Medulla oblongata (tissue), 1 donor: ENCODE data around the gene LGALS9.
A peak's percentile ranks its signal among the peaks of the same experiment; 100 is the strongest.
"Not testable (repeated sequence)": the region's sequence is repeated elsewhere in the genome, so short reads cannot be mapped to it uniquely, and the experiment has no call there.

Source experiments
- DNase-seq: peaks from one replicate; pipeline ENCODE4 v3.0.0-alpha.2; 2015; ENCODE audit errors: extremely low spot score

The LGALS9 gene

DNA sequence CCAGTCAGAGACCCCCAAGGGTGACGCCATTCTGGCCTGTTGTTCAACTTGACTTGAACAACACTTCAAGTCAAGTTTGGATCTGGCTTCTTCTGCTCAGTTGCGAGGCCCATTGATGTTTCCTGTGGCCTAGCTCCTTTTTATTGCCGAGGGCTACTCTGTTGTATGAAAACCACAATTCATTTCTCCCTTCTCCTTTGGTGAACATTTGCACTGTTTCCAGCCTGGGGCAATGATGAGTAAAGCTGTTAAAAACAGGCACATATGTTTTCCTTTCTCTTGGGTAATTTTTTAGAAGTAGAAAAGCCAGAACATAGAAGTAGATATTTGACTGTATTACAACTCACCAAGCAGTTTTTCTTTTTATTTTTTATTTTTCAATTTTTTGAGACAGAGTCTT is 1.7 kb upstream of the LGALS9 start:
- DNase-seq = not testable (repeated sequence)

DNA sequence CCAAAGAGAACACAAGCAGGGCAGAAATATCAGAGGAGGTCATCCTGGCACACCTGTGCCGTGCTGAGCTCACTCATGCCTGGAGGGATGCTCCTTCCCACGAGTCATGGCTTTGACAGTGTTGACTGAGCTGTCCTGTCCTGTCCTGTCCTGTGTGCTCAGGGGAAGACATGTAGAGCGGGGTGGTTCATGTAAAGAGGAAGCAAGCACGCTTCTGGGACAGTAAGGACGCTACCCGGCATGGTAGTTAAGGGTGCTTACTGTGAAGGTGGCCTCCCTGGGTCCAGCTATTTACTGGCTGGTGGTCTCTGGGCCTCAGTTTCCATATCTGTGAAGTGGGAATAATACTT is 398 bp downstream of the LGALS9 start:
- peak; percentile 28 for DNase-seq

DNA sequence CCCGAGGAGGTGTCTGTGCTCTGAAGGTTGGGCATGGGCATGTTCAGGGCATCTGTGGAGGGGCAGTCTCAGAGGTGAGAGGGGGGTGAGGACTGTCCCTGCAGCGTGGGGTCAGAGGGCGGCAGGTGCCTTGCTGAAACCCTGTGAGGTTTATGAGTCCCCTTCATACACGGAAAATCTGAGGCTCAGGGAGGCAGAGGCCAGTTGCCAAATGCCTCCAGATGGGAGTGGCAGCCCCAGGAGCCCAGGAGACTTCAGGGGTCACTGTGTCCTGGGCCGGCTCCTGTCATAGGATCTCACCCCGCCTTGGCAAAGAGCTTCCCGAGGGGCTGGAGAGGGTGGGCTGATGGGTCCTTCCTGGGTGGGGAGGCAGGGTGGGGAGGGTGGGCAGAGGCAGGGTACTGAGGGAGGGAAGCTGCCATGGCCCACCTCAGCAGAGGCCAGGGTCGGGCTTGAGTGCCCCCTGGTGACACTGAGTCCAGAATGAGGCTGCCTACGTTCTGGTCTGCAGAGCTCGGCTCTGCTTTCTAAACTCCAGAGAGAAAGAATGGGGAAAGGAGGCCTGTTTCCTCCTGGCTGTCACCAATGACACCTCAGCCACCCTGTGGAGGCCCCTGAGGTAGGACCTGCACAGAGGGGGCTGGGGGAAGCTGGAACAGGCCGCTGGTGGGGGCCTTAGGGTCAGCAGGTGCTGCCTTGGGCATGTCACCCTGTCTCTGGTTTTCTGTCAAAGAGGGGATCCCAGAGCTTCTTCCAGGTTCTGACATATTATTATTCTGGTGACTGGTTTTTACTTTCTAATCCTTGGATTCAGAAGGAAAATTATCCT is 1.1 kb downstream of the LGALS9 start:
- no peak for DNase-seq

DNA sequence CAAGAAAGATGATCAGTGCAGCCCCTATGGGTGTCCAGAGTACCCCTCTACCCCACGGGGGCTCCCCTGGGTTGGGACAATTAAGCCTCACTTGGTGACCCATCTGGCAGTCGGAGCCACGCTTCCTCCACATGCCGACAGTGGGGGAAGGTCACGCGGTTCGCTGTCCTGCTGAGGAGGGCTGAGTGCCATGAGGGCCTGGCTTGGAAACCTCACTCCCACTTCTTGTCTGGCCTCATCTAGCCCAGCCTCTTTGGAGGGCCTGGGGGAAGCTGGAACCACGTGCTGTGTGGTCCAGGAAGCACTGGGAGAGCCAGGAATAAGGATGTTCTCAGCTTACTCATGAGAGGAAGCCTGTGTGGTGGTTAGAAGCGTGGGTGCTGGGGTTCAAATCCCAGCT is 1.8 kb downstream of the LGALS9 start:
- peak; percentile 84 for DNase-seq

DNA sequence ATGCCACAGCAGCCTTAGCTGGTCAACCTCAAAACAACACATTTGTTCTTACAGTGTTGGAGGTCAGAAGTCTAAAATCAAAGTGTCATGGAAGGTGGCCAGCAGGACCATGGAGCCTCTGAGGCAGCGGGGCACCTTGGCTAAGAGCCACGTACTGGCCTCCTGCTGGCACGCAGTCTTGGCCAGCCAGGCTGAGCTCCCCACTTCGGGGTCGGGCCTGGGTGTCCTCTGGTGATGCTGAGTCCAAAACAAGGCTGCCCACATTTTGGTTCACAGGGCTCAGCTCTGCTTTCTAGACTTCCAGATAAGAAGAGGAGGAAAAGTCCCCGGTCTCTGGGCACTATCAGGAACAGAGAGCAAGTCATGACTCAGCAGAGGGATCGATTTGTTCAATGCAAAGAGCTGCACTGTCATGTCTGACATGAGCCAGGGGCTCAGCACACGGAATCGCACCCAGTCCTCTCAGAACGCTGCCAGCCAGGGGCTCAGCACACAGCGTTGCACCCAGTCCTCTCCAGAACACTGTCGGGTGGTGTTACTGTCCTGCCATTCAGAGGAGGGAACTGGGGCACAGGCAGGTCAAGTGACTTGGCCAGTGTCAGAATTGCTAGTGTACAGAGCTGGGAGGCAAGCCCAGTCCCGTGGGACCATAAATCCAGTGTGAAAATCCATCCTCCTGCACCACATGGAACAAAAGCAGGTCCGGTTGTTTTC is 2.5 kb downstream of the LGALS9 start:
- DNase-seq = peak; percentile 61

DNA sequence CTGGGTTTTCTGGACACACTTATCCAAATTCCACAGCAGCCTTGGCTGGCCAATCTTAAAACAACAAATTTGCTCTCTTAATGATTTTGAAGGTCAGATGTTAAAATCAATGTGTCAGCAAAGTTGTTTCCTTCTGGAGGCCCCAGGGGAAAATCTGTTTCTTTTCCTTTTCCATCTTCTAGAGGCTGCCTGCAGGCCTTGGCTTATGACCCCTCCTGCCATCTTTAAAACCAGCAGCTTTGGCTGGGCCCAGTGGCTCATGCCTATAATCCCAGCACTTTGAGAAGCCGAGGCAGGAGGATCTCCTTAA is 3.0 kb downstream of the LGALS9 start:
- no peak for DNase-seq

DNA sequence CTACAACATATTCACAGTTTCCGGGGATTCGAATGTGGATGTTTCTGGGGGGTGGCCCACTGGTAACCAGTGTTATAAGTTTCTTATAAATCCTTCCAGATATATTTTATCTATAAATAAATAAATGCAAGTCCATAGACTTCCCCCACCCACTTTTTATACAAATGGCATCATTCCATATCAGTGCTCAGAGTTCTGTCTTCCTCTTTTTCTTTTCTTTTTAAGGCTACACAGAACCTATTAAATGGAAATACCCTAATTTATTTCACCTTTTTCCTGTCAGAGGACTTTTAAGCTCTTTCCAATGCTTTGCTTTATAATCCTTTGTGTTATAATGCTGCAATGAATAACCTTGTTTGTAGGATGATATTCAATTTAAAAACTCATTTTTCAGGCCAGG is 3.8 kb downstream of the LGALS9 start:
- DNase-seq = no peak

DNA sequence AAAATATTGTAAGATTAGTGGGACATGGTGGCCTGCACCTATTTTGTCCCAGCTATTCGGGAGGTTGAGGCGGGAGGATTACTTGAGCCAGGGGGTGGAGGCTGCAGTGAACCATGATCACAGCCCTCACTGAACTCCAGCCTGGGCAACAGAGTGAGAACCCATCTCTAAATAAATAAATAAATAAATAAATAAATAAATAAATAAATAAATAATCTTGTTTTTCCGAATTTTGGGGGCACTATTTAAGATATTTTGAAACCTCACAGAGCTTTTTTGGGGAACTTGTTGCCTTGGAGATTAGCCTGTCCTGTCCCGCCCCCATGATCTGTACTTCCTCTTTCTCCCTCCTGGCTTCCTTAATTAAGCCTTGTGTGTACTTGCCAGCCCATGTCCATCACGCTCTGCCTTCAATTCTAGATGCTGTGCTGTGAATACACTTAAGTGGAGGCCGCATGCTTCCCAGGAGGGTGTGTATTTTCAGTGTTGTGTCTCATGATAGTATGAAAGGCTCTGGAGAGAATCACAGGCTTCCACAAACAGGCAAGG is 4.4 kb downstream of the LGALS9 start:
- DNase-seq = peak; percentile 80

DNA sequence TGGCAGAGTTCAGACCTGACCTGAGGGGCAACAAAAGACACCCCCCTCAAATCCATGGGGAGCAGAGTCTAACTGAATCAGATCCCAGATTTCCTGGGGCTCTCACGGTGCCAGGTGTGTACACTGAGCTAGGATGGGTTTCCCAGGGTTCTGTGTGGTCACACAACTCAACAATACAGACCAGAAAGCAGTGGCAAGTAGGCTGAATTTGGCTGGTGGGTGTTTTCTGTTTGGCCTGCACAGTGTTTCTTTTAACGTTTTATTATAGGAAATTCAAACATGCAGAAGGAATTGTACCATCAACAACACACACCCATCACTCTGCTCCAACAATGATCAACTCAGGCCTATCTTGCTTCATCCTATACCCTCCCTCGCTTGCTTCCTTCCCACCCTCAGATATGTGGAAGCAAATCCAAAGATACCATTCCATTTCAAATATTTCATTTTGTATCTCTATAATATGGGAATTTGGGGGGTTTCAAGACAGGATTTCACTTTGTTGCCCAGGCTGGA is 5.1 kb downstream of the LGALS9 start:
- DNase-seq = not testable (repeated sequence)

DNA sequence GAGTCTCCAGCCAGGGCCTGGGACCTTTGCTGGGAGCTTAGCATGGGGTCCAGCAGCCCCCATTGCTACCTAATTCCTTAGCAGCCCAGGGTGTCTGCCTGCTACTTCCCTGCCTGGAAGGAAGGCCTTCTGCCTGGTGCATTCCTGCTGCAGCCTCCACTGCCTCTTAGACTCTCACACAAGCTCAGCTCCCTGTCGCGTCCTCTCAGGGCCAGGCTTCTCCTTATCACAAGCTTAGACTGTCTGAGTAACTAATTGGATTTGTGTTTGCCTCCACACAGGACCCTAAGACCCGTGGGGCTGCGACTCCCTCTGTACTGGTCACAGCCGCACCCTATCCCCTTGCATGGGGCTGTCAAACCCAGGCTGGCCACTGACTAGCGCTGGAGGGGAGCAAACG is 6.8 kb downstream of the LGALS9 start:
- not testable (repeated sequence) for DNase-seq

DNA sequence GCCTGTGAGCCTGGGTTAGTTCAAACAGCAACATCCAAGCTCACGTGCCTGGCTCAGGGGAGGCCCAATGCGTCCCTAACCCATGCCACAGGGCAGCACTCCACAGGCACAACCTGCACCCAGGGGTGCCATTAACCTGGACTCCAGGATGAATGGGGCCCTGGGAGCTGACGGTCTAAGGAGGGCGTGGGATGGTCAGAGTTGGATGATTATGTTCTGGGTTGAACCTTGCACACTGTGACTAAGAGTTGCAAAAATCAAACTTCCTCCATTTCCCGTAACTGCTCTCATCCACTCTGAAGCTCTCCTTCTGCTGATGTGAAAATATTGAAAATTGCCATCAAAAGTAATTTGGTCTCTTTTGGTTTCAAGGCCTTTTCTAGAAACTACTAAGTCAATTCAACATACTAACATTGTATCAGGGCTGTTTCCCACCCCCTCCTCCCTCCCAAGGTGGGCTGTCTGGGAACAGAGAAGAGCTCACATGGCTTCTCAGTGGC is 7.5 kb downstream of the LGALS9 start:
- not testable (repeated sequence) for DNase-seq

DNA sequence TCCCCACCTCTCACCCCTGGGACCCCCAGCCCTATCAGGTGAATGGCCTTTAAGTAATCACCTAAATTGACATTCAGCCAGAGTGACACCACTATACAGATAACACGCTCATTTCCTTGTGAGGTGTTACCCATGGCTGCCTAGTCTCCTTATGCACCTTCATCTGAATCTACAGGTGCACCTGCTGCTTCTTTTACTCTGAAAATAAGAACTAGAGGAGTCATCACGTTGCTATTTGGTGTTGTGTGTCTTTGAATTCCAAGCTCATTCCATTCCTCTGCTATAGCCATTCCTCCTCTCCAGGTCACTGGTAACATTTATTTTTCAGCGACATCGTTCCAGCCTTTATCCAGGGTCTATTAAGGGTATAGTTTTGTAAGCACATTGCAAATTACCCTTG is 9.8 kb downstream of the LGALS9 start:
- no peak for DNase-seq

DNA sequence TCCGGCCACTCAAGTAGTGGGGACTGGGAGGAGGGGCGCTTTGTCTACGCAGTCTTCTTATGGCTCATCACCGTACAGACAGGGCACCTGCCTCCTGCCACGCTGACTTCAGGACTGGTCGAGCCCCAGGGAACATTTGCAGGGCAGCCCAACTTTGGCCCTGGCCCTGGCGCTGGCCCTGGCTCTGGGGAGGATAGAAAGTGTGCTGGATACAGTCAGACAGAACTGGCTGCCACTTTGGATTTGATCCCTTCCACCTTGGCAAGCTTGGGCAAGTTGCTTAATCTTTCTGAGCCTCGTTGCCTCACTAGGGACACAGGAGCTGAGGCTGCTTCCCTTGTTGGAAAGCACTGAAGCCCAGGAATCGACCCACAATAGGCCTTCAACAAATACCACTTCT is 13.6 kb downstream of the LGALS9 start:
- peak; percentile 55 for DNase-seq

DNA sequence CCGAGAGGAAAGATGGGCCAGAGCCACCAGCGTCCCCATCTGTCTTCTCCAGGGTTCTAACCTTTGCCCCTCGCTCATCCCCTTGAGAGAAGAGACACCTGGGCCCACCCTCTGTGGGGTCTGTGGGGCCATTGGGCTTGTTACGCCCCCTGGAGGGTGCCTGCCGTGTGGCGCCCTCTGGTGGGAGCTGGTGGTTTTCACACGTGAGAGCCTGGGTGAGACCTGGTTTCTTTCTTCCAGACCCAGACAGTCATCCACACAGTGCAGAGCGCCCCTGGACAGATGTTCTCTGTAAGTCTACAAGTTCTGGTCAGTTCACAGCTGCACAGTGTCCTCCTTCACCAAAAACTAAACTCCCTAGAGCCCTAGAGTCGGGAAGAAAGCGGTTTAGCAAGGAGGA is 14.6 kb downstream of the LGALS9 start:
- DNase-seq = not testable (repeated sequence)

DNA sequence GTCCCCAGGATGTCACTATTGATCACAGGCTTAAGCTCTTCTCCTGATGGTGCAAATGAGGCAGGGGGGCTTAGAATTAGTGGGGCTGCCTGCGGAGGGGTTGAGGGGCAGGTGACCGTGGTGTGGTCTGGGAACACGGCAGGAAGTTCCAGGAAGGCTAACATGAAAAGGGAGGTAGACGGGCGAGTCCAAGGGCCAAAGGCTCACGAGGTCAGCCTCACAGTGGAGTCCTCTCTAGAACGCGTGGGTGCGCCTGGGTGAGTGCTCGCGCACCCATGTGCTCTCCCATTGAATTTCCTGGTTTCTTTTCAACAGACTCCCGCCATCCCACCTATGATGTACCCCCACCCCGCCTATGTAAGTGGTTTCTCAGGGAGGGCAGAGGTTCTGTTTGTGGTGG is 15.2 kb downstream of the LGALS9 start:
- no peak for DNase-seq

DNA sequence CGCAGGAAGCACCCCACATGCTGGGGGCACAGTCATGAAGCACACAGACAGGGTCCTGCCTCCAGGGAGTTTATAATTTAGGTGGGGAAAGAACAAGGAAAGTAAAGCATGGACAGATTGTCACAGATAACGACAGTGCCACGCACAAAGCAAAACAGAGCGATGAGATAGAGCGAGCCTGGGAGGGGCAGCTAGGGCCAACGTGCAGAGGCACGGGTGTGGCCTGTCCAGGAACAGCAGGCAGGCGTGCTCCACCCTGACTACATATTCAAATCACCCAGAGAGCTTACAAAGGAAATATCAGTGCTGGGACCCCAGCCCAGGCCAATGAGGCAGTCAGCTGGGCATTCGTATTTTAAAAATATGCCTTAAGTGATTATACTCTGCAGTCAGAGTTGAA is 16.8 kb downstream of the LGALS9 start:
- no peak for DNase-seq

DNA sequence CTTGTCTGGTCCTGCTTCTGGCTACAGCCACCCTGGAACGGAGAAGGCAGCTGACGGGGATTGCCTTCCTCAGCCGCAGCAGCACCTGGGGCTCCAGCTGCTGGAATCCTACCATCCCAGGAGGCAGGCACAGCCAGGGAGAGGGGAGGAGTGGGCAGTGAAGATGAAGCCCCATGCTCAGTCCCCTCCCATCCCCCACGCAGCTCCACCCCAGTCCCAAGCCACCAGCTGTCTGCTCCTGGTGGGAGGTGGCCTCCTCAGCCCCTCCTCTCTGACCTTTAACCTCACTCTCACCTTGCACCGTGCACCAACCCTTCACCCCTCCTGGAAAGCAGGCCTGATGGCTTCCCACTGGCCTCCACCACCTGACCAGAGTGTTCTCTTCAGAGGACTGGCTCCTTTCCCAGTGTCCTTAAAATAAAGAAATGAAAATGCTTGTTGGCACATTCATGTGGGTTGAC is 18.2 kb downstream of the LGALS9 start:
- DNase-seq = peak; percentile 74

DNA sequence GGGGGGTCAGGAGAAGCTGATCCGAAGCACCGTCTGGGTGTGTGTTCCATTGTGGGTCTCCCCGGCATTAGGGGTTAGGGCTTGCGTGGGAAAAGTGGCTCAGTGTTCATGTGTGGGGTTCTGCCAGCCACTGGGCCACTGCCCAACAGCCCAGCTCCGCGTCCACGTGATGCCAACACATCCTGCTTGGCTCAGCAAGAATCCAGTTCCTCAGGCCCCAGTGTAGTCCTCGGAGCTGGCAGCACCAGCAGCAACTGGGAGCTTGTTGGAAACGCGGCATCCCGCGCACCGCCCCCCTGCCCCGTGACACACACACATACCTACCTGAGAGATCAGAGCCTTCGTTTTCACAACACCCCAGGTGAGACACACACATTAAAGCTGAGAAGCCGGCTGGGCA is 18.9 kb downstream of the LGALS9 start:
- DNase-seq = peak; percentile 77

DNA sequence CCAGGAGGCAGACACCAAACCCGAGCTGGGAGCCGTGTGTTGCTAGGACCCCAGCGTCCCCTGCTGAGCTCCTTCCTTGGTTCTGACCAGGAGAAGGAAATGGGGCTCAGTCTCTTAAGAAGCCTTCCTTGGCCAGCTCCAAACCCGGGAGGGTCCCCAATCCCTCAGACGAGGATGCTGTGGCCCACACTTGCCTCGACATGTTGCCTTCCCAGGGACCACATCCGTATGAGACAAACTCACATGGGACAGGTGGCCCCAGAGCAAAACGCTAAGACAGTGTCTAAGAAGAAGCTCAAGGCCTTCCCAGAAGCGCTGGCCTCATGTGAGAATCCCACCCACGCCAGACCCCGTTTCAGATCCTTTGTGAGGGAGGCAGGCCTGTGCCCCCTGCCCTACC is 19.8 kb downstream of the LGALS9 start:
- no peak for DNase-seq

DNA sequence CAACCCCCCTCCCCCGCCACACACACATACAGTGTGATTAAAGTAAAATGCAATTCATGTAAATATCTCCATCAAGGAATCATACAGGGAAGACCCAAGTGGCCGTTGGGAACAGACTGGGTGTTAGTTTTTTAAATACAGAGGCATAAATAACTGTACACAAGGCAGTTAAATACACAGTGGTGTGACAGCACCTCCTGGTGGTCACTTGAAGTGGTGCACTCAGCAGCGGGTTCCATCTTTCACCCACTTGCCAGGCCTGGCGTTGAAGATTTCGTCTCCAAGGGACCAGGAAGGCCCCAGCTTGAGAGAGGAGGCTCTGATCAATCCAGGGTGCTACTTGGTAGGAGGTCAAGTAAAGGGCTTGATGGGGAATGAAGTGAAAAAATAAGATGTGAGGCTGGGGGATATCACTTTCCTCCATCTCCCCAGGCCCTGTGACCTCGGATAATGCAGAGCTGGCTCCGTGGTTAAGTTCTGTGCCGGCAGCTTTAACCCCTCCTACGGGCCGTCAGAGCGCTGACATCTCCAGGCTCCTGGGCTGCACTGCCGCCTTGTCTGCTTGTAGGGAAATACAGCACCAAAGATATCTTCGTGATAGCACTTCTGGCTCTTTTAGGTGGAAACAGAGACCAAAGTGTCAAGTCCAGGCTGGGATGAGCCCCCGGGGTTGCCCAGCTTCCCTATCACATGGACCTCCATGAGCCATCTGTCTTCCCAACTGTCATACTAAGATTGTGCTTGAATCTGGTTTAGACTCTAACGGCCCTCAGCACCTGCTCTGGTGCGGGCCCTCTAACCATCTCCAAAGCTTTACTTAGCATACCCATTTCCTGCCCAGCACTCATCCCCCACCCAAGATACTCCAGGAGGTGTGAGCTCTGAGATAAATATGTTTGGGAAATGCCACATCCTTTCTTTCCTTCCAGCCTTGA is 20.7 kb downstream of the LGALS9 start:
- DNase-seq = peak; percentile 73

DNA sequence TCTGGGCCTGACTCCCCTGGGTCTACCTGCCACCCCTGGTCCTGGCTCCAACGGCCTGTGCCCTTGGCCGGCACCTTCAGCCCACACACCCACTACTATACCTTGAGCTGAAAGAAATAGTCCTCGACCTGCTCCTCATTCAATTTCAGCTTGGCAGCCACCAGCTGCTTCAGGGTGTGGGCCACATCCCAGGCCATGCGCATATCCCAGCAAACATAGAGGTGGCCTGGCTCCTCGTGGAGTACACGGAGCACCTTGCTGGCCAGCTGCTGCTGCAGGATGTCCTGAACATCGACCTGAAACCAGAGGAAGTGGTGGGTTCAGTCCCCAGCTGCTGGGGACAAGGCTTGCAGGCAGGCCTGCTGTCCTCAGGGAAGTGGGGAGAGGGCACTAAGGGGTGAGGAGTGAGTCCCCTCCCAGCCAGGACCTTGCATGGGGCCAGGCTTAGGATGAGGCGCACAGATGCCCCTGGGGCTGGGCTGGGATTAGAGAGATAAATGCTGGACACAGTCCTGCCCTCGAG is 22.5 kb downstream of the LGALS9 start:
- not testable (repeated sequence) for DNase-seq
